Fibroblast of the aortic adventitia (primary cell): Measurements from ENCODE around the gene SPATA31E1. TPM values are rescaled to one million over a fixed set of nuclear protein-coding genes. Genes with fewer than 3 reads are reported as not detected.
"Not testable (repeated sequence)": the region's sequence is repeated elsewhere in the genome, so short reads cannot be mapped to it uniquely, and the experiment has no call there.

Experiments
- DNase-seq: peaks from one replicate; pipeline ENCODE4 v3.0.0-alpha.2; 2010; ENCODE audit warnings: low read depth
- H3K4me3 ChIP-seq: 2 replicates; pipeline ENCODE4 v1.5.1; 2011; ENCODE audit warnings: low read depth, mild to moderate bottlenecking, control low read depth, low read length, moderate library complexity
- total RNA-seq: library from RNA; depleted of rRNA; stranded (reverse); fragments of >200 nt; gene quantifications from 2 replicates; pipeline ENCODE4 v1.2.3, GENCODE V29; 2012; ENCODE audit warnings: low replicate concordance

Gene SPATA31E1
- total RNA-seq, 1 donor = not detected

DNA sequence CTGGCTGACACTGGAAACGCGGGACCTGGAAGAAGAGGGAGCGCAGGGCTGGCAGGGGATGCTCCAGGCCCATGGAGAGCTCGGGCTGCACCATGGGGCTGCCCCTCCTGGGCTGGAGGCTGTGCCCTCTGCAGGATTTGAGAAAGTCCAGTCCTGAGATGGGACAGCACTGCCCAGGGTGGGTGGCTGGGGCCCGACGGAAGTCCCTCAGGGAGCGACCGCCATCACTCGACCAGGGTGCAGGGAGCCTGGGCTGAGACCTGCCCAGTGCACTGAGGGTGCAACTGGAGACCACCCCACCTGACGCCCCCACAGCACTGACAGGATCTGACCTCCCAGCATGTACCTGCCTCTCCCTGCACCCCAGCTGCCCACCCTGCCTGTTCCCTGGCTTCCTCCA lies 42.2 kb downstream of the SPATA31E1 start:
- not testable (repeated sequence) for DNase-seq, H3K4me3 ChIP-seq

DNA sequence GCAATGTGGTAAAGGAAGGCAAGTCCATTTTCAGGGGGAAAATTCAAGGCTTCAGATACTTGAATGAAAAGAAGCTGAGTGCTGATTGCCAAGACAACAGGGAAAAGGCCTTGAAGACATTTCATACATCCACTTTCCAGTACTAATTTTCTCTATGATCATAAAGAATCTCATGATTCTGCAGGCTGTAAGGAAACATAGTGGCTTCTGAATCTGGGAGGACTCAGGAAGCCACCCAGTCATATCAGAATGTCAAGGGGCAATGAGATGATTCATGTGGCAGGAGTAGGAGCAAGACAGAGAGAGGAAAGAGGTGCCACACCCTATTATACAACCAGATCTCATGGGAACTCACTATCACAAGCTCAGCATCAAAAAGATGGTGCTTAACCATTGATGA lies 46.5 kb downstream of the SPATA31E1 start:
- not testable (repeated sequence) for DNase-seq, H3K4me3 ChIP-seq

- H3K4me3 ChIP-seq = not testable (repeated sequence)
Observed at GRCh38 chr9:87934444-87934843, 51.8 kb downstream of the SPATA31E1 start.

GRCh38 chr9:87937352-87937751 lies 54.7 kb downstream of the SPATA31E1 start:
- H3K4me3 ChIP-seq, DNase-seq: not testable (repeated sequence)

More at GRCh38 chr9:87934444-87934843, 51.8 kb downstream of the SPATA31E1 start:
- DNase-seq = not testable (repeated sequence)

GRCh38 chr9:87937918-87938317 lies 55.2 kb downstream of the SPATA31E1 start:
- H3K4me3 ChIP-seq, DNase-seq: not testable (repeated sequence)

- not testable (repeated sequence) for DNase-seq, H3K4me3 ChIP-seq
Observed at GRCh38 chr9:87938336-87938735, 55.7 kb downstream of the SPATA31E1 start.

Other genes with a start within 250 kb of the SPATA31E1 start
- 510 and 513 TPM in 2 replicates for gene CTSL, start 156.8 kb upstream of the SPATA31E1 start, total RNA-seq
- not detected in 2 replicates for gene SPATA31C1, start 35.1 kb downstream of the SPATA31E1 start, total RNA-seq
- gene CDK20, start 91.7 kb downstream of the SPATA31E1 start, total RNA-seq = 5.8 and 8.4 TPM in 2 replicates